CD4-positive, alpha-beta T cell treated with Interleukin-10 for 1 hour (primary cell): ENCODE measurements around the gene NRK.
"Not testable (repeated sequence)": the region's sequence is repeated elsewhere in the genome, so short reads cannot be mapped to it uniquely, and the experiment has no call there.

Experiments
- DNase-seq: peaks from one replicate; pipeline ENCODE4 v3.0.0-alpha.2; 2020

Gene NRK

GRCh38 chrX:105882581-105883275, 60.4 kb downstream of the NRK start:
- DNase-seq, result no peak

GRCh38 chrX:105894721-105895120, 72.4 kb downstream of the NRK start:
- no peak for DNase-seq

- DNase-seq, result no peak
Observed at GRCh38 chrX:105909576-105909975, 87.2 kb downstream of the NRK start.

GRCh38 chrX:105910563-105911105, 88.3 kb downstream of the NRK start:
- DNase-seq, result no peak

- DNase-seq, result no peak
Observed at GRCh38 chrX:105945266-105945665, 122.9 kb downstream of the NRK start.

GRCh38 chrX:105969487-105969886, 147.1 kb downstream of the NRK start:
- DNase-seq, result no peak

GRCh38 chrX:105972690-105973386, 150.5 kb downstream of the NRK start:
- DNase-seq, result no peak

GRCh38 chrX:105973387-105973739, 151.0 kb downstream of the NRK start:
- DNase-seq, result no peak

- DNase-seq, result no peak
Observed at GRCh38 chrX:105975382-105975781, 153.0 kb downstream of the NRK start.

GRCh38 chrX:105981772-105982485, 159.6 kb downstream of the NRK start:
- DNase-seq, result no peak

- DNase-seq, result not testable (repeated sequence)
Observed at GRCh38 chrX:105988487-105988886, 166.1 kb downstream of the NRK start.

- no peak for DNase-seq
Observed at GRCh38 chrX:105999294-105999693, 177.0 kb downstream of the NRK start.

GRCh38 chrX:106000203-106000602, 177.9 kb downstream of the NRK start:
- no peak for DNase-seq

GRCh38 chrX:106000609-106001008, 178.3 kb downstream of the NRK start:
- DNase-seq, result not testable (repeated sequence)

- DNase-seq, result no peak
Observed at GRCh38 chrX:106005684-106006083, 183.3 kb downstream of the NRK start.

GRCh38 chrX:106007815-106008214, 185.5 kb downstream of the NRK start:
- DNase-seq, result no peak
